GM10847 (cell line): ENCODE results near the gene LYPD5.

Source experiments
- POLR2A ChIP-seq: IDR thresholded peaks from 2 replicates; pipeline ENCODE4 v1.6.1; 2011; ENCODE audit not compliant: insufficient read length; ENCODE audit errors: extremely low read depth

Gene LYPD5

DNA sequence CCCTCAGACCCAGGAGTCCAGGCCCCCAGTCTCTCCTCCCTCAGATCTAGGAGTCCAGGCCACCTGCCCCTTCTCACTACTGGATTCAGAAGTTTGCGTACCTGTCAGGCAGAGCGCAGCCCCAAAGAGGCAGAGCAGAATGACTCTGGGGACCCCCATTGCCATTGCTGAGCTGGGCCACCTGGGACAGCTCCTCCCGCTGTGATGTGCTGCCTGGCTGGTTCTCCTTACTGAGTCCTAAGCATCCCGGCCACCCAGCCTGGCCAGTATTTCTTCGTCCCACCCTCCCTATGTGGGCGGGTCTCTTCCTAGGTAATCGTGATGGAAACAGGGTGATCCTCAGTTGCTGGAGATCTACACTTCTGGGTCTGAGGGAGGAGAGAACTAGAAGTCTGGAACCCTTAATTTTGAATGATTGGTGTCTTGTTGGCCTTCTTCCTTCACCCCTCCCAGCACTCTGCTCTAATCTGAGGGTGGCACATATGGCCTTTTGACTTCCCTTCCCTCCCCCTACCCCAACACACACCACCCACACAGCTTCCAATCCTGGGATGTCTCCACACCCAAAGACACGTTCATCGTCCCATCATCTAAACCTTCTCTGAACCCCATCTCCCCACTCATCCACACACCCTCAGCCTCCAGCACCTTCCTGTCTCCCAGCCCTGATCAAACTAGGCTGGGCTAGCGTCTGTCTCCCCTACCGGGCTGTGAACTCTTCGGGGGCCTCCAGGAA is at the start of gene LYPD5:
LYPD5 (minus strand) TSS at position 232 of the 736 bp plus-strand sequence; CDS start at position 165, 67 bp downstream.
- no peak for TF ChIP-seq POLR2A

GRCh38 chr19:43848821-43849220 is 46.6 kb upstream of the LYPD5 start:
- TF ChIP-seq POLR2A = no peak

DNA sequence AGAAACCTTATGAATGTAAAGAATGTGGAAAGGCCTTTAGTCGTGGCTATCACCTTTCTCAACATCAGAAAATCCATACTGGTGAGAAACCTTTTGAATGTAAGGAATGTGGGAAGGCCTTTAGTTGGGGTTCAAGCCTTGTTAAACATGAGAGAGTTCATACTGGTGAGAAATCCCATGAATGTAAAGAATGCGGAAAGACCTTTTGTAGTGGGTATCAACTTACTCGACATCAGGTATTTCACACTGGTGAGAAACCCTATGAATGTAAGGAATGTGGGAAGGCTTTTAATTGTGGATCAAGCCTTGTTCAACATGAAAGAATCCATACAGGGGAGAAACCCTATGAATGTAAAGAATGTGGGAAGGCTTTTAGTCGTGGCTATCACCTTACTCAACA is 45.6 kb upstream of the LYPD5 start:
- TF ChIP-seq POLR2A = no peak

DNA sequence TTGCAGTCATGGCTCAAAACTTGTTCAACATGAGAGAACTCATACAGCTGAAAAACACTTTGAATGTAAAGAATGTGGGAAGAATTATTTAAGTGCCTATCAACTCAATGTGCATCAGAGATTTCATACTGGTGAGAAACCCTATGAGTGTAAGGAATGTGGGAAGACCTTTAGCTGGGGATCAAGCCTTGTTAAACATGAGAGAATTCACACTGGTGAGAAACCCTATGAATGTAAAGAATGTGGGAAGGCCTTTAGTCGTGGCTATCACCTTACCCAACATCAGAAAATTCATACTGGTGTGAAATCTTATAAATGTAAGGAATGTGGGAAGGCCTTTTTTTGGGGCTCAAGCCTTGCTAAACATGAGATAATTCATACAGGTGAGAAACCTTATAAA is 45.0 kb upstream of the LYPD5 start:
- no peak for TF ChIP-seq POLR2A

DNA sequence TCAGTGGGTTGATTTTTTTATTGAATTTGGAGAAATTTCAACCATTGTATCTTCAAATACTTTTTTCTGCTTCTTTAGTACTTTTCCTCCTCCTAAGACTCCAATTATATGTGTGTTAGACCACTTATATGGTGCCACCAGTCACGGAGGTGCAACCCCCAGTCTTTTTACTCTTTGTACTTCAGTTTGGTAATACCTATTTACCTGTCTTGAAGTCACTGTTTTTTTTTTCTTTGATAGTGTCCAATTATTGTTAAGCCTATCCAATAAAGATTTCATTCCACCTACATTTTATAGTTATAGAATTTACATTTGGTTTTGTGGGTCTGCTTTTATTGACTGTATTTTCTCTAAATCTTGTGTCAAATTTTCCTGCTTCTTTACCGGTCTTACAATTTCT is 39.8 kb upstream of the LYPD5 start:
- TF ChIP-seq POLR2A = no peak

DNA sequence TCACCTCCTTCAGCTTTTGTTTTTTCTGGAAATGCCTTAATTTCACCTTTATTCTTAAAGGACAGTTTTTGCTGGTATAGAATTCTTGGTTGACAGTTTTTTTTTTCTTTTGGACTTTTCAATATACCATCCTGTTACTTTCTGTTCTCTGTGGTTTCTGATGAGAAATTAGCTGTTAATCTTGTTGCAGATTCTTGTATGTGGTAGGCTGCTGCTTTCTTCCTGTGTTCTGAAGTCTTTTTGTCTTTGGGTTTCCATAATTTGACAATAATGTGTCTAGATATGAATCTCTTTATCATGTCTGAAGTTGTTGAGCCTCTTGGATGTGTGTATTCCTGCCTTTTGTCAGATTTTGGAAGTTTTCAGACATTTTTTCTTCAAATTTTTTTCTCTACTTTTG is 36.9 kb upstream of the LYPD5 start:
- TF ChIP-seq POLR2A = no peak

- no peak for TF ChIP-seq POLR2A
Measured at GRCh38 chr19:43826787-43827754, 24.8 kb upstream of the LYPD5 start, which contains the start of gene ZNF283. TSS of gene ZNF283 (plus strand) at chr19:43827321. CDS start at chr19:43833505, 6,184 bp downstream.

DNA sequence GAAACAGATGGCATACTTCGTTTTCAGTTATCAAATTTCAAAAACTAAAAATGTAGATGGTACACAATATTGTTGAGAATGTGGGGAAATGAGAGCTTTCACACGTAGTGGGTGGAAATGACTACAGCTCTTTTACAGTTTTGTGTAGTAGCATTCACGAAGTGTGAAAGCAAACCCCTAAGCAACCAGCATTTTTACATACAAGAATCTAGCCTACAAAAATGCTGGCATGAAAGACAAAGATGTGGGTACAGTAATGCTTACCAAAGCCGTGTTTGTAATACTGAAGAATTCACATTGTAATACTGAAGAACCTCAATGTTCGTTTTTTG is 18.6 kb upstream of the LYPD5 start:
- no peak for TF ChIP-seq POLR2A

GRCh38 chr19:43820098-43820883 is 18.0 kb upstream of the LYPD5 start:
- no peak for TF ChIP-seq POLR2A

DNA sequence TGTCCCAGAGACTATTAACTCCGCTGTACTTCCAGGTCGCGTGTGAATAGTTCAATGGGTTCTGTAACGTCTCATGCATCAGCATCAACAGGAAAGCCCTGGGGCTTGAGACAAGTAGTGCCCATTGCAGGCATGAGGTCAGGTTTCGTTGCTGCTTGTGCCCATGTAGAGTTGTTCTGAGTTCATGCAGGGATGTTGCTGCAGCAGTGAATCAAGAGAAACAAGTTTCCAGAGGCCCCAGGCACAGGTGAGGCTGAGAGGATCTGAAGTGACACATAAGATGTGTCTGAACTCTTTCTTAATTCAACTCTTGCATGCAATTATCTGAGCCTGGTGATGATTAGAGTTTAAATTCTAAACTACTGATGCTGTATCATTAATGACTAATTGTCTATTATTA is 16.3 kb upstream of the LYPD5 start:
- TF ChIP-seq POLR2A = no peak

GRCh38 chr19:43814663-43815352 is 12.6 kb upstream of the LYPD5 start:
- TF ChIP-seq POLR2A = no peak

DNA sequence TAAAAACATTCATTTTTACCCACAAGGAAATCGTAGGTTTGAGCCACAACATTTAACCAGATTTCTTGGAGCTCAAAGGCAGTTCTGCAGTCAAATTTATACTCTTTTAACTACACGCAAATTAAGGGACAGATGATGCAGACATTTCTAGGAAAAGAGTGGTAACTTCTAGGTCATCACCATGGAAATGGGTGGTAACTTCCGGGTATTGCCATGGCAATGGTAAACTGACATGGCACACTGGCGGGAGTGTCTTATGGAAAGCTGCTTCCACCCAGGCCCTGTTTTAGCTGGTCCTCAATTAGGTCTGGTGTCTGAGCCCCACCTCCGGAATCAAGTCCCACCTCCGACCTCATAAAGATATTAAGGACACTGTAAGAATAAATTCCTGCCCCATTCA is 10.4 kb upstream of the LYPD5 start:
- TF ChIP-seq POLR2A = no peak

- no peak for TF ChIP-seq POLR2A
Measured at GRCh38 chr19:43812259-43812658, 10.0 kb upstream of the LYPD5 start.

DNA sequence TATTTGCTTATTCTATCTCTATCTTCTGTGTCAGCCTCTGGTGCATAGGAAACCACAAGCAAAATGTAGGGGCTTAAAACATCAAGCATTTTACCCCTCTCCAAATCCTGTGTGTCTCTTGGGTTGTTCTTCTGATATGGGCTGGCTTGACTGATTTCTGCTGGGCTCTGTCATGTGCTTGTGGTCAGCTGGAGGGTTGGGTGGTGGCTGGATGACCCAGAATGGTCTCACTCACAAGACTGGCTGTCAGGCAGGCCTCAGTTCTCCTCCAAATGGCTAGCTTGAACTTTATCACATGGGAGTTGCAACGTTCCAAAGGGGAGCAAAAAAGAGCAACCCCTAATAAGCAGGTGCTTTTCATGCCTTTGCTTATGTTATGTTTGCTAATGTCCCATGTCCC is 9.6 kb upstream of the LYPD5 start:
- no peak for TF ChIP-seq POLR2A
